Measurements from ENCODE around the gene HAPLN1.

DNA sequence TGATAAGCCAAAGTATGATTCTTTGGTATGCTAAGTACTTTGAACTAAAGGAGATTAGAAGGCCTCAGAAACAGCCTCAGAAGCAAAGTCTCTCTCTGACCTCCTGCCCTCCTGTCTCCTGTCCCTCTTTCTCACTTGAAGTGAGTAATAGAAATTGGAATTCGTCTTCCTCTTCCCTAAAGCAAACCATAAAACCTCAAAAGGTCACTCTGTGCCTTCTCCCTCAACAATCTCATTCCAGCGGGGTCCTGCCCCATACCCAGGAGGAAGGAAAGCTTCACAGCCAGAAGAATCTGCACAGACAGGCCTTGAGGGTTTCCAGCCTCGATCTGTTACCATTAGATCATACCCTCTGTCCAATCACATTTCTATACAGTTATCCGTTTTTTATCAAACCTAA lies 87.8 kb downstream of the HAPLN1 start:
- TF ChIP-seq, protein P1, sequence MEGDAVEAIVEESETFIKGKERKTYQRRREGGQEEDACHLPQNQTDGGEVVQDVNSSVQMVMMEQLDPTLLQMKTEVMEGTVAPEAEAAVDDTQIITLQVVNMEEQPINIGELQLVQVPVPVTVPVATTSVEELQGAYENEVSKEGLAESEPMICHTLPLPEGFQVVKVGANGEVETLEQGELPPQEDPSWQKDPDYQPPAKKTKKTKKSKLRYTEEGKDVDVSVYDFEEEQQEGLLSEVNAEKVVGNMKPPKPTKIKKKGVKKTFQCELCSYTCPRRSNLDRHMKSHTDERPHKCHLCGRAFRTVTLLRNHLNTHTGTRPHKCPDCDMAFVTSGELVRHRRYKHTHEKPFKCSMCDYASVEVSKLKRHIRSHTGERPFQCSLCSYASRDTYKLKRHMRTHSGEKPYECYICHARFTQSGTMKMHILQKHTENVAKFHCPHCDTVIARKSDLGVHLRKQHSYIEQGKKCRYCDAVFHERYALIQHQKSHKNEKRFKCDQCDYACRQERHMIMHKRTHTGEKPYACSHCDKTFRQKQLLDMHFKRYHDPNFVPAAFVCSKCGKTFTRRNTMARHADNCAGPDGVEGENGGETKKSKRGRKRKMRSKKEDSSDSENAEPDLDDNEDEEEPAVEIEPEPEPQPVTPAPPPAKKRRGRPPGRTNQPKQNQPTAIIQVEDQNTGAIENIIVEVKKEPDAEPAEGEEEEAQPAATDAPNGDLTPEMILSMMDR (conservative IDR thresholded peaks at IDR 0.05; ENCODE audit: low read depth, low read length) = no peak
- TF ChIP-seq MXI1 (IDR thresholded peaks at IDR 0.05; ENCODE audit: borderline replicate concordance, low read depth, low read length) (no peak), POLR2A (IDR thresholded peaks at IDR 0.05; ENCODE audit: low read depth, low read length) (no peak), RFX5 (IDR thresholded peaks at IDR 0.05; ENCODE audit: low read depth, low read length) (no peak)
- TF ChIP-seq, protein P2, sequence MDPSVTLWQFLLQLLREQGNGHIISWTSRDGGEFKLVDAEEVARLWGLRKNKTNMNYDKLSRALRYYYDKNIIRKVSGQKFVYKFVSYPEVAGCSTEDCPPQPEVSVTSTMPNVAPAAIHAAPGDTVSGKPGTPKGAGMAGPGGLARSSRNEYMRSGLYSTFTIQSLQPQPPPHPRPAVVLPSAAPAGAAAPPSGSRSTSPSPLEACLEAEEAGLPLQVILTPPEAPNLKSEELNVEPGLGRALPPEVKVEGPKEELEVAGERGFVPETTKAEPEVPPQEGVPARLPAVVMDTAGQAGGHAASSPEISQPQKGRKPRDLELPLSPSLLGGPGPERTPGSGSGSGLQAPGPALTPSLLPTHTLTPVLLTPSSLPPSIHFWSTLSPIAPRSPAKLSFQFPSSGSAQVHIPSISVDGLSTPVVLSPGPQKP (IDR thresholded peaks at IDR 0.05; ENCODE audit: borderline replicate concordance, low read depth, low read length) = no peak
